IMR-90 (cell line): ENCODE measurements around the gene CABP4. TPM values are rescaled to one million over a fixed set of nuclear protein-coding genes. Genes with fewer than 3 reads are reported as not detected.

Experiments used
- ATAC-seq: fragments of 200-7000 bp; cut with Tn5 transposase; 2 replicates; pipeline ENCODE4 v1.9.1; 2020; ENCODE audit warnings: low read depth, mild to moderate bottlenecking, moderate library complexity
- BruUV-seq: library from RNA; stranded (reverse); fragments of 400-500 nt; replicated peaks from 2 replicates; lab custom pipeline; 2021; lab: Mats Ljungman, UMichigan
- CTCF ChIA-PET: fragments of 300-600 bp; formaldehyde crosslinking; extraction: SDS; loops from one replicate; lab custom pipeline; 2021; ENCODE audit warnings: antibody characterized with exemption; lab: Yijun Ruan, JAX
- POLR2A ChIA-PET: fragments of 300-600 bp; sonication (Branson Sonifier 250); formaldehyde crosslinking; loops from one replicate; lab custom pipeline; 2022; ENCODE audit warnings: antibody characterized with exemption; ENCODE audit not compliant: unreplicated experiment; lab: Charles Lee
- DNase-seq: peaks from one replicate; pipeline ENCODE4 v3.0.0; 2013
- H2AFZ ChIP-seq: replicated peaks from 2 replicates; pipeline ENCODE3; 2013; ENCODE audit warnings: low read length, mild to moderate bottlenecking; ENCODE audit not compliant: poor library complexity
- H2AK5ac ChIP-seq: 2 replicates; pipeline ENCODE4 v1.6.1; 2013; ENCODE audit warnings: low read depth, low read length, inconsistent platforms
- H2AK9ac ChIP-seq: replicated peaks from 2 replicates; pipeline ENCODE3; 2013; ENCODE audit warnings: mild to moderate bottlenecking, low read depth, low read length, moderate library complexity; ENCODE audit not compliant: poor library complexity
- H2BK120ac ChIP-seq: 2 replicates; pipeline ENCODE4 v1.6.1; 2013; ENCODE audit warnings: low read depth, low read length, inconsistent platforms
- H2BK15ac ChIP-seq: 3 replicates; pipeline ENCODE4 v1.6.1; 2013; ENCODE audit warnings: low read depth, low read length, inconsistent platforms
- H2BK20ac ChIP-seq: 2 replicates; pipeline ENCODE4 v1.6.1; 2013; ENCODE audit warnings: low read depth, mild to moderate bottlenecking, inconsistent platforms, low read length, moderate library complexity
- H2BK5ac ChIP-seq: 2 replicates; pipeline ENCODE4 v1.6.1; 2013; ENCODE audit warnings: mild to moderate bottlenecking, low read depth, low read length, inconsistent platforms; ENCODE audit not compliant: poor library complexity, severe bottlenecking
- H3K14ac ChIP-seq: replicated peaks from 2 replicates; pipeline ENCODE4 v1.6.1; 2013; ENCODE audit warnings: low read depth, low read length, inconsistent platforms
- H3K18ac ChIP-seq: 2 replicates; pipeline ENCODE4 v1.6.1; 2013; ENCODE audit warnings: low read depth, low read length, control low read depth
- H3K23ac ChIP-seq: 2 replicates; pipeline ENCODE4 v1.6.1; 2013; ENCODE audit warnings: low read depth, low read length, inconsistent platforms
- H3K27ac ChIP-seq: 2 replicates; pipeline ENCODE4 v1.5.1; 2013; ENCODE audit warnings: mild to moderate bottlenecking, control low read depth, low read length; ENCODE audit not compliant: insufficient read depth
- H3K27me3 ChIP-seq: 2 replicates; pipeline ENCODE4 v1.6.1; 2013; ENCODE audit warnings: low read length; ENCODE audit not compliant: control insufficient read depth, insufficient read depth
- H3K36me3 ChIP-seq: 2 replicates; pipeline ENCODE4 v1.6.1; 2013; ENCODE audit warnings: low read length, mixed read lengths; ENCODE audit not compliant: control insufficient read depth, insufficient read depth
- H3K4ac ChIP-seq: 2 replicates; pipeline ENCODE4 v1.6.1; 2013; ENCODE audit warnings: low read depth, low read length, inconsistent platforms
- H3K4me1 ChIP-seq: 2 replicates; pipeline ENCODE4 v1.6.1; 2013; ENCODE audit warnings: low read length, mixed read lengths; ENCODE audit not compliant: control insufficient read depth, insufficient read depth
- H3K4me2 ChIP-seq: 2 replicates; pipeline ENCODE4 v1.6.1; 2013; ENCODE audit warnings: low read depth, mild to moderate bottlenecking, control low read depth, low read length, moderate library complexity
- H3K4me3 ChIP-seq: 2 replicates; pipeline ENCODE4 v1.5.1; 2013; ENCODE audit warnings: low read depth, mild to moderate bottlenecking, control low read depth, low read length, moderate library complexity; ENCODE audit not compliant: insufficient read depth
- H3K56ac ChIP-seq: 2 replicates; pipeline ENCODE4 v1.6.1; 2013; ENCODE audit warnings: low read length, inconsistent platforms; ENCODE audit not compliant: insufficient read depth; ENCODE audit errors: extremely low read depth
- H3K79me1 ChIP-seq, 2 experiments: 2 replicates each; pipeline ENCODE4 v1.6.1; 2013; ENCODE audit warnings: low read length in 2 of 2, inconsistent platforms in 1 of 2, low read depth in 1 of 2
- H3K9ac ChIP-seq: 2 replicates; pipeline ENCODE4 v1.6.1; 2013; ENCODE audit warnings: low read depth, low read length, control low read depth
- H3K9me1 ChIP-seq: 2 replicates; pipeline ENCODE4 v1.6.1; 2013; ENCODE audit warnings: low read length, inconsistent platforms; ENCODE audit not compliant: insufficient read depth
- H3K9me3 ChIP-seq: 2 replicates; pipeline ENCODE4 v1.6.1; 2013; ENCODE audit warnings: low read length; ENCODE audit not compliant: control insufficient read depth, insufficient read depth
- H4K20me1 ChIP-seq: 2 replicates; pipeline ENCODE4 v1.6.1; 2013; ENCODE audit warnings: low read length, inconsistent platforms; ENCODE audit not compliant: insufficient read depth
- H4K5ac ChIP-seq: 2 replicates; pipeline ENCODE4 v1.6.1; 2013; ENCODE audit warnings: mild to moderate bottlenecking, low read depth, low read length, control low read depth
- H4K8ac ChIP-seq, 2 experiments: 2 replicates each; pipeline ENCODE4 v1.6.1; 2013; ENCODE audit warnings: low read depth in 2 of 2, low read length in 2 of 2, control low read depth in 1 of 2, inconsistent platforms in 1 of 2
- H4K91ac ChIP-seq: 2 replicates; pipeline ENCODE4 v1.6.1; 2013; ENCODE audit warnings: low read depth, low read length, inconsistent platforms; ENCODE audit not compliant: insufficient read depth
- BHLHE40 ChIP-seq: fragments of 150-350 bp; IDR thresholded peaks from 2 replicates; pipeline ENCODE4 v1.6.1; 2016; ENCODE audit warnings: mild to moderate bottlenecking, low read depth, low read length
- CEBPB ChIP-seq: IDR thresholded peaks from 2 replicates; pipeline ENCODE4 v1.6.1; 2012; ENCODE audit warnings: low read depth, low read length, improper control_type of control experiment
- FOS ChIP-seq: fragments of 150-350 bp; IDR thresholded peaks from 2 replicates; pipeline ENCODE4 v1.6.1; 2016; ENCODE audit warnings: low read depth, low read length
- MAFK ChIP-seq: IDR thresholded peaks from 2 replicates; pipeline ENCODE4 v1.6.1; 2012; ENCODE audit warnings: low read depth, low read length, improper control_type of control experiment
- MAZ ChIP-seq: IDR thresholded peaks from 2 replicates; pipeline ENCODE4 v1.6.1; 2012; ENCODE audit warnings: low read depth, mild to moderate bottlenecking, low read length, improper control_type of control experiment, moderate library complexity, borderline replicate concordance
- MXI1 ChIP-seq: IDR thresholded peaks from 2 replicates; pipeline ENCODE4 v1.6.1; 2012; ENCODE audit warnings: low read depth, mild to moderate bottlenecking, low read length, moderate library complexity, borderline replicate concordance
- NFE2L2 ChIP-seq: fragments of 150-350 bp; IDR thresholded peaks from 2 replicates; pipeline ENCODE4 v1.6.1; 2016; ENCODE audit warnings: low read depth, mild to moderate bottlenecking, low read length
- RAD21 ChIP-seq: IDR thresholded peaks from 2 replicates; pipeline ENCODE4 v1.6.1; 2012; ENCODE audit warnings: low read length, improper control_type of control experiment
- RFX5 ChIP-seq: IDR thresholded peaks from 2 replicates; pipeline ENCODE4 v1.8.0; 2012; ENCODE audit warnings: low read depth, mild to moderate bottlenecking, low read length, moderate library complexity
- SMC3 ChIP-seq: fragments of 150-350 bp; IDR thresholded peaks from 2 replicates; pipeline ENCODE4 v1.6.1; 2016; ENCODE audit warnings: low read depth, mild to moderate bottlenecking, antibody characterized with exemption, low read length, moderate library complexity
- WGBS, 2 experiments: methylation state at CpG; one replicate each; pipeline versions ENCODE4 v1.1.5 to v1.1.7; 2013; ENCODE audit warnings: missing lambda C conversion rate in 2 of 2; ENCODE audit not compliant: insufficient read length in 1 of 2; ENCODE audit errors: extremely low coverage in 2 of 2; 5-methylcytosine and 5-hydroxymethylcytosine counted together
- dilution Hi-C: fragments of 300-500 bp; cut with HindIII; formaldehyde crosslinking; loops from one replicate; pipeline ENCODE4 v1.14.3; 2018; ENCODE audit warnings: low sequenced_read_pairs; ENCODE audit not compliant: unreplicated experiment
- in situ Hi-C: fragments of 300-500 bp; cut with MboI; formaldehyde crosslinking; loops from 3 replicates; pipeline ENCODE4 v1.14.3; 2019; ENCODE audit warnings: low sequenced_read_pairs, inconsistent platforms, mixed read lengths
- intact Hi-C: fragments of 100-400 bp; cut with micrococcal nuclease; formaldehyde crosslinking; loops from 2 replicates; pipeline ENCODE4 v1.10.0; 2022
- polyA plus RNA-seq, 3 experiments: library from polyadenylated mRNA; depleted of rRNA; stranded (reverse); fragments of >200 nt; gene quantifications; 2 replicates each; pipeline ENCODE4 v1.2.3, GENCODE V29; 2012; ENCODE audit warnings: low replicate concordance in 1 of 3
- total RNA-seq: library from RNA; depleted of rRNA; stranded (reverse); fragments of >200 nt; gene quantifications from 2 replicates; pipeline ENCODE4 v1.2.3, GENCODE V29; 2012
- TF ChIP-seq, protein P1 (sequence below): fragments of 150-350 bp; IDR thresholded peaks from 2 replicates; pipeline ENCODE4 v1.6.1; 2016; ENCODE audit warnings: low read depth, mild to moderate bottlenecking, low read length, moderate library complexity, borderline replicate concordance
- TF ChIP-seq, protein P2 (sequence below): conservative IDR thresholded peaks from 2 replicates; pipeline ENCODE4 v1.5.1; 2012; ENCODE audit warnings: mild to moderate bottlenecking, low read depth, low read length, improper control_type of control experiment
- TF ChIP-seq, protein P3 (sequence below): fragments of 150-350 bp; IDR thresholded peaks from 2 replicates; pipeline ENCODE4 v1.6.1; 2017; ENCODE audit warnings: mild to moderate bottlenecking, antibody characterized with exemption, low read length, low read depth

The CABP4 gene
- total and polyA plus RNA-seq, 2 of the 4 experiments (the other 2 are of a cell fraction): not detected

DNA sequence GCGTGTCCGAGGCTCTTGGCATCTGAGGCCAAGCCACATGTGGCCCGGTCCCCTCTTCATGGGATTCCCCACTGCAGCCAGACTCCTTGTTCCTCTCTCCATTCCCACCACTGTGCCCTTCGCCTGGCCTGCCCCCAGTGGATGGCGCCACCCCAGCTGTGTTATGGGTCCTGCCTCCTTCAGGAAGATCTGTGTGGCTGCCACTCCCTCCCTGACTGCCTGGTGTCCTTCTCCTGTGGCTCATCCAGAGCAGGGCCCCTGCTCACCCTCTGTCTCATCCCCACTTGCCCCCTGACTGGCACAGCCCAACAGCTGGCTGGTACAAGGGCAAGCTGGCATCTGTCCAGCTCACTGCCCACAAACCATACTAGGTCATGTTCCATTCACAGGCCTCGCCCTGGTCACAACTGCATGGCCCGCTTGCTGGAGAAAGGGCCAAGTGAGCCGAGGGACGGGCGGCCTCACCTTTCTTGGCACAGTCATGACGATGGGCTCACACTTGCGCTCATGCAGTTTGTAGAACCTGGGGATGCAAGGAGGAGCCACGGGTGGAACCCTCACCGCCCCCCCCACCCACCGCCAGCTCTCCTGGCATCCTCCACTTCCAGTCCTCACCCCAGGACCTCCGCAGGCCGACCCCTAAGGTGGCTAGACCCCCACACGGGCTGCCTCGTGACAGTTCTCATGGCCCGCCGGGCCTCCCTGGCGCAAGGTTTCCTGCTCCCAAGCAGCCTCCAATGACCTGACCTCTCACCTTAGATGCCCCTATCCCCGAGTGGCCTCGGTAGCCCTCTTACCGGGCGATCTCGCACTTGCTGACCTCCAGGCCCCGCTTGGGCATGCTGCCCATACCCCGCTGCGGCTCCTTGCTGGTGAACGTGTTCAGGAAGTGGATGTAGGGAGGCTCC is 15.6 kb upstream of the CABP4 start:
- Histone ChIP-seq H3K4me3 (no peak overlapping the region), H2AK9ac (no peak overlapping the region), H4K91ac (no peak overlapping the region), H3K18ac (no peak overlapping the region), H4K20me1 (peaks cover 8% of the 10 kb centered on the region), H3K9me1 (peaks cover 8% of the 10 kb centered on the region; the same call in 1 of the 2 replicates), H2AFZ (peak overlapping the region; percentile 13), H3K27ac (no peak overlapping the region), H3K9ac (no peak overlapping the region), H3K9me3 (no peaks in the 10 kb centered on the region), H2BK5ac (no peak overlapping the region), H2BK15ac (no peak overlapping the region), H2BK120ac (no peak overlapping the region), H2BK20ac (no peak overlapping the region), H4K5ac (no peak overlapping the region), H3K27me3 (no peaks in the 10 kb centered on the region), H3K14ac (no peak overlapping the region), H3K79me1 (peaks cover 8 to 26% of the 10 kb centered on the region in 2 experiments), H3K36me3 (peaks cover 45% of the 10 kb centered on the region; the same call in 1 of the 2 replicates), H3K23ac (no peak overlapping the region), H3K4ac (no peak overlapping the region), H3K4me2 (no peak overlapping the region), H2AK5ac (no peak overlapping the region), H3K4me1 (peaks cover 3% of the 10 kb centered on the region; the same call in 1 of the 2 replicates), H4K8ac (no peak overlapping the region), H3K56ac (no peak overlapping the region)
- POLR2A ChIA-PET: no interaction called here
- no peak for ATAC-seq
- no peak for DNase-seq
- in situ Hi-C loops: no loop called here
- dilution Hi-C loops: no loop called here
- CTCF ChIA-PET: no interaction called here
- TF ChIP-seq, protein P1, sequence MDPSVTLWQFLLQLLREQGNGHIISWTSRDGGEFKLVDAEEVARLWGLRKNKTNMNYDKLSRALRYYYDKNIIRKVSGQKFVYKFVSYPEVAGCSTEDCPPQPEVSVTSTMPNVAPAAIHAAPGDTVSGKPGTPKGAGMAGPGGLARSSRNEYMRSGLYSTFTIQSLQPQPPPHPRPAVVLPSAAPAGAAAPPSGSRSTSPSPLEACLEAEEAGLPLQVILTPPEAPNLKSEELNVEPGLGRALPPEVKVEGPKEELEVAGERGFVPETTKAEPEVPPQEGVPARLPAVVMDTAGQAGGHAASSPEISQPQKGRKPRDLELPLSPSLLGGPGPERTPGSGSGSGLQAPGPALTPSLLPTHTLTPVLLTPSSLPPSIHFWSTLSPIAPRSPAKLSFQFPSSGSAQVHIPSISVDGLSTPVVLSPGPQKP: no peak
- TF ChIP-seq, protein P2, sequence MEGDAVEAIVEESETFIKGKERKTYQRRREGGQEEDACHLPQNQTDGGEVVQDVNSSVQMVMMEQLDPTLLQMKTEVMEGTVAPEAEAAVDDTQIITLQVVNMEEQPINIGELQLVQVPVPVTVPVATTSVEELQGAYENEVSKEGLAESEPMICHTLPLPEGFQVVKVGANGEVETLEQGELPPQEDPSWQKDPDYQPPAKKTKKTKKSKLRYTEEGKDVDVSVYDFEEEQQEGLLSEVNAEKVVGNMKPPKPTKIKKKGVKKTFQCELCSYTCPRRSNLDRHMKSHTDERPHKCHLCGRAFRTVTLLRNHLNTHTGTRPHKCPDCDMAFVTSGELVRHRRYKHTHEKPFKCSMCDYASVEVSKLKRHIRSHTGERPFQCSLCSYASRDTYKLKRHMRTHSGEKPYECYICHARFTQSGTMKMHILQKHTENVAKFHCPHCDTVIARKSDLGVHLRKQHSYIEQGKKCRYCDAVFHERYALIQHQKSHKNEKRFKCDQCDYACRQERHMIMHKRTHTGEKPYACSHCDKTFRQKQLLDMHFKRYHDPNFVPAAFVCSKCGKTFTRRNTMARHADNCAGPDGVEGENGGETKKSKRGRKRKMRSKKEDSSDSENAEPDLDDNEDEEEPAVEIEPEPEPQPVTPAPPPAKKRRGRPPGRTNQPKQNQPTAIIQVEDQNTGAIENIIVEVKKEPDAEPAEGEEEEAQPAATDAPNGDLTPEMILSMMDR: no peak
- TF ChIP-seq NFE2L2: no peak
- no peak for TF ChIP-seq RFX5
- TF ChIP-seq MAFK: no peak
- no peak for TF ChIP-seq BHLHE40
- no peak for TF ChIP-seq CEBPB
- TF ChIP-seq MAZ: no peak
- no peak for TF ChIP-seq MXI1
- no peak for TF ChIP-seq SMC3
- TF ChIP-seq RAD21: no peak
- TF ChIP-seq, protein P3, sequence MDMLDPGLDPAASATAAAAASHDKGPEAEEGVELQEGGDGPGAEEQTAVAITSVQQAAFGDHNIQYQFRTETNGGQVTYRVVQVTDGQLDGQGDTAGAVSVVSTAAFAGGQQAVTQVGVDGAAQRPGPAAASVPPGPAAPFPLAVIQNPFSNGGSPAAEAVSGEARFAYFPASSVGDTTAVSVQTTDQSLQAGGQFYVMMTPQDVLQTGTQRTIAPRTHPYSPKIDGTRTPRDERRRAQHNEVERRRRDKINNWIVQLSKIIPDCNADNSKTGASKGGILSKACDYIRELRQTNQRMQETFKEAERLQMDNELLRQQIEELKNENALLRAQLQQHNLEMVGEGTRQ: no peak
- no peak for TF ChIP-seq FOS
- BruUV-seq: no TSS peak
- intact Hi-C loops: no loop called here
- 84% methylated on average over 13 of the region's 31 CpGs; no CpG with 5 or more reads in 1 of the 2 experiments for WGBS, 2 experiments
